ENCODE results near the gene MAPKAP1.
"Not testable (repeated sequence)": the region's sequence is repeated elsewhere in the genome, so short reads cannot be mapped to it uniquely, and the experiment has no call there.

The MAPKAP1 gene

DNA sequence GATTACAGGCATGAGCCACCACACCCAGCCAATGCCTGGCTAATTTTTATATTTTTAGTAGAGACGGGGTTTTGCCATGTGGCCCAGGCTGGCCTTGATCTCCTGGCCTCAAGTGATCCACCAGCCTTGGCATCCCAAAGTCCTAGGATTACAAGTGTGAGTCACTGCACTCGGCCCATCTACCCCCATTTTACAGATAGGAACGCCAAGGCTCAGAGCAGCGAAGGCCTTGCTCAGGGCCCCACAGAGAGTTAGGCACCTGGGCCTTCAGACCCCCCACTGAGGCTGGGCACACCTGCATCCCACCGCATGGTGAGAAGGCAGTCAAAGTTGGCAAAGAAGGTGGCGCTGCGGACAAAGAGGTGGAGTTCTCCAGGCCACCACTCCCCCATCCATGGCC lies 302.3 kb downstream of the MAPKAP1 start:
- DNase-seq = no peak

DNA sequence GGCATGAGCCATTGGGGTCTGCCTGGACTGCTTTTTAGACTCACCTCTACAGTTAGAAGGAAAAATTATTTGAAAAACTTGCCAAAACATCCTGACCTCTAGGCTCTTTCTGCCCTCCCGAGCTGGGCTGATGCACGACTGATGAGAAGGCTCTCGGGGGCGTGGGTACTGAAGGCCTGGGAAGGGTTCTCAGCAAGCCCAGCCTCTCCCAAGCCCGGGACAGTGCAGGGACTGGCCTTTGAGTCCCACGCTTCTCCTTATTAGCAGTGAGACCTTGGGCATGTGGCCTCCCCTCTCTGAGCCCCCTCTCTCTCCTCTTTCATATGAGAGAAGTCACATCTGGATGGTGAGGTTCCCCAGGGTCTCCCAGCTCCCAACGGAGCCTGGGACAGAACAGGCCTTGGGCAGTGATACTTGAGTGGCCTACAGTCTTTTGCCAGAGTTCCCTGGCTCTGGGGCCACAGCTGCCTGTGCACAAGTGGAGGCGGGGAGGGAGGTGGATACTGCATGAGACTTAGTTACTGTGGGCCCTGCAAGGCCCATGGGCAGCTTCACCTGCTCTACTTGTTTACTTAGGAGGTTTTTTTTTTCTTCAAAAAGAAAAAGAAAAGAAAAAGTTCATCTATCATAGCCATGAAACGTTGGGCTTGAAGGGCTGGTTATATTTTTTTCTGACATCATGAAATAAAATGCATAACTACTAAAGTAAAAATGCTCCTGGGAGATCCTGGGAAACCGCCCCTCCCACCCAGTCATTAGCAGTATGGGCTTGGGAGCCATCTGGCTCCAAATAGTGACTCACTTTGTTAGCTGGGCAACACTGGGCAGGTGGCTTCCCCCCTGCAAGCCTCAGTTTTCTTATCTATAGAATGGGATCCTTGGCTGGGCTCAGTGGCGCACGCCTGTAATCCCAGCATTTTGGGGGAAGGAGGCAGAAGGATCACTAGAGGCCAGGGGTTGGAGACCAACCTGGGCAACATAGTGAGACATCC lies 306.0 kb downstream of the MAPKAP1 start:
- DNase-seq = no peak

DNA sequence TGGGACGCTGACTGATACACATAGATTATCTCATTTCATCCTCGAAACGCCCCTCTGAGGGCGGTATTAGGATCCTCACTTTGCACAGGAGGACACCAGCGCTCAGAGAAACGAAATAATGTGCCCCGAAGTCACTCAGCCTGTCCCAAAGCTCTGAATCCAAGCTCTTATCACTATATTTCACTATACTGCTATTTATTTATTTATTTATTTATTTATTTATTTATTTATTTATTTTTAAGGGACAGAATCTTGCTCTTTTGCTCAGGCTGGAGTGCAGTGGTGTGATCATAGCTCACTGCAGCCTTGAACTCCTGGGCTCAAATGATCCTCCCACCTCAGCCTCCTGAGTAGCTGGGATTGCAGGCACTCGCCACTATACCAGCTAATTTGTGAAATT lies 306.8 kb downstream of the MAPKAP1 start:
- not testable (repeated sequence) for DNase-seq

DNA sequence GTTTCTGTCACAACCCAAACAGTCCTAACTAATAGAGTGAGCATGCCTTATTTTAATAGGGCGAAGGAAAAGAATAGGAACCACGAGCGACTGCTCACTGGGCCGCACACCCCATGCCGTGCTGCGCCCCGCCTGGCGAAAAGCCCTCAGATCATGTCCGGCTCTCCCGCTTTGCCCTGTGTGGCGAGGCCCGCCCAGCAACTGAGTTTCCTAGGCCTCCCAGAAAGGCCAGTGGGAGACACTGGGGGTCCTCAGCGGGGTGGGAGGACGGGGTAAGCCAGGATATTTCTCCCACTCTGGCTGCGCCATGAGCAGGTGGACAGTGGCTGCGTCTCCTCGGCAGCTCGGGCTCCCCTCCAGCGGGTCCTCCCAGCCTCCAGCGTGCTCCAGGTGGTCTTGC lies 307.3 kb downstream of the MAPKAP1 start:
- DNase-seq = no peak

DNA sequence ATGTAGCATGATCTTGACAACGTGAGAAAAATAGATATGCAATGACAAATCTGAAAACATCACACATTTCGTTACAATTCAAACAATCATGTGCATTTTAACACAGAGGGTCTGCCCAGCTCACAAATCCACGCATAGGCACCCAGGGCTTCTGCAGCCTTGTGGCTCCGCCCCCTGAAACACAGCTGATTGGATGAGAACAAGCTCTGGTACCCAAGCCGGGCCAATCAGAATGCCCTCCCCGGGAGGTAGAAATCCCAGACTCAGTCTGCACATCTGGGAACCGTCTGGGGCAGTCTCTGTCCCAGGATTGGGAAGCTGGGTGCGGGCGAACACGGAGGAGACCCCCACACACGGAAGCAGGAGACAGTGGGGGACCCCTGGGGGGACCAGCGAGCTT lies 307.8 kb downstream of the MAPKAP1 start:
- no peak for DNase-seq

DNA sequence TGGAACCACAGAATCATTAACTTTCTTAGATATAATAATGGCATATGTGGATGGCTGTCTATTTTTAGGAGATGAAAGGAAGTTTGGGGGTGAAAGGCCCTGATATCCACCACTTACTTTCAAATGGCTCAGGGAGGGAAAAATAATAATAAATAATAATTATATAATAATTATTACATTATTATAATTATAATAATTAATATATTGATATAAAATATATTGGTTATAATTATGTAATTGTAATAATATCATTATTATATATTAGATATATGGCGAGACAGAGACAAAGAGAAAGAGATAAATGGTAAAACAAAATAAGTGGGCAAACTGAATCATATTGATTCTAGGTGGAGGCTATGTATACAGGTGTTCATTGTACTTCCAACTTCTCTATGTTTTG lies 308.8 kb downstream of the MAPKAP1 start:
- DNase-seq = no peak

DNA sequence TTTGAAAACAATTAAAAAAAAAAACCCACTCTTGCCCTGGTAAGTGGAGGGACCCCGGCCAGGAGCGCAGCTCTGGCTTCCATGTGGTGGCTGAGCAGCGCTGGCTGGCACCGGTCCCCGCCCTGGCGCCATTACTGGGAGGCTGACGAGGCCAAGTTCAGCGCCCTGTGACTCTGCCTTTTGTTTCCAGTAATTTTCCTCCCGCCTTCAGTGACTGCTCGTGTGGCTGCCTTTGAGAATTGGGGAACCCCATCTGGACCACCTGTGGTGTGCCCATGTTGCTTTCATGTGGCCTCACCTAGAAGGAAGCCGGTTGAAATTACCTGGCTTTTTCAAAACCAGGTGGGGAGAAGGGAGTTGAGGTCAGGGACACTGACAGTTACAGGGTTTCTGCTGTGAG lies 309.3 kb downstream of the MAPKAP1 start:
- no peak for DNase-seq

DNA sequence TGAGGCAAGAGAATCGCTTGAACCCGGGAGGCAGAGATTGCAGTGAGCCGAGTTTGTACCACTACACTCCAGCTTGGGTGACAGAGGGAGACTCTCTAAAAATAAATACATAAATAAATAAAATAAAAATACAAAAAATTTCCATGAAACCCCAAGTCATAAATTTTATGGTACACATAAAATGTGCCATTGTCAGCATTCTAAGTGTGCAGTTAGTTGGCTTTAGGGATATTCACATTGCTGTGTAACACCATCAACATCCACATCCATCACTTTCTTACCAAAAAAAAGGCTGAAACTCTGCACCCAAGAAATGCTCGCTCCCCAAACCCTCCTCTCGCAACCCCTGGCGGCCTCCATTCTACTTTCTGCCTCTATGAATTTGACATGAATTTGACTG lies 310.2 kb downstream of the MAPKAP1 start:
- DNase-seq = no peak

DNA sequence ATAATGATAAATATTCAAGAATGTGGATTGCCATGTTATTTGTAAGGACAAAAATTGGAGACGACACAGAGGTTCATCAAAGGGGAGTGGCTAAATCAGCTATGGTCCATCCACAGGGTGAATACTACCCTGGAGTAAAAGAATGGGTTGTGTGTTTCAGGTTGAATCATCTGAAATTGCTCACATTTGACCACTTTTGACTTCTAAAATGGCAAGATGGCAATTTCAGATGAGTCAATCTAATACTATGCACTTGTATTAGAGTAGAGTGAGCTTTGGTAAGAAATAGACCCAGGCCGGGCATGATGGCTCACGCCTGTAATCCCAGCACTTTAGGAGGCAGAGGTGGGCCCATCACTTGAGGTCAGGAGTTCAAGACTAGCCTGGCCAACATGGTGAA lies 313.6 kb downstream of the MAPKAP1 start:
- no peak for DNase-seq

DNA sequence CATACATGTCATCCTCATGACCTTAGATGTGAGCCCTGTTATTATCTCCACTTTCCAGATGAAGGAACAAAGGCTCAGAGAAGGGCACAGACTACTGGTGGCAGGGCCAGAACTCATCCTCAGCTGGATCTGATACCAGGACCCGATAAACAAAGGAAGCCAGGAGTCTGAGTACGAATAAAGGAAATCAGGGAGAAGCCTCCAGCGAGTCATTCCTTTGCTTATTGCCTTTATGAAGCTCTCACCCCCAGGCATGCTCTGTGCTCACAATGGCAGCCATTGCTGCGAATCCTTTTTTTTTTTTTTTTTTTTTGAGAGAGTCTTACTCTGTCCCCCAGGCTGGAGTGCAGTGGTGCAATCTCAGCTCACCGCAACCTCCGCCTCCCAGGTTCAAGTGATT lies 315.3 kb downstream of the MAPKAP1 start:
- no peak for DNase-seq

DNA sequence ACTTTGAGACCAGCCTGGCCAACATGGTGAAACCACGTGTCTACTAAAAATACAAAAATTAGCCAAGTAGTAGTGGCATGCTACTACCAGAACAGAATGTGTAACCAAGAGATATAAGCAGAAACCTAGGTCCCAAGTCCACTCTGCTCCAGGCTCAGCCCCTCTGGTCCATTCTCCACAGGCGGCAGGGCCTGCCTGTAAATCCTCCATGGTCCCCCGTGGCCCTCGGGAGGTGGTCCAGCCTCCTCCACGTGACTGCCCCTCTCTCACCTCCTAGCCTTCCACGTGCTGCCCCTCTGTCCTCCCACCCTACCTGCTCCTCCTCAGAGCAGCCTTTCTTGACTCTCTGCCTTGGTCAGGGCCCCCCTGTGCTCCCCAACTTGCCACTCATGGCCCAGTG lies 318.0 kb downstream of the MAPKAP1 start:
- no peak for DNase-seq

DNA sequence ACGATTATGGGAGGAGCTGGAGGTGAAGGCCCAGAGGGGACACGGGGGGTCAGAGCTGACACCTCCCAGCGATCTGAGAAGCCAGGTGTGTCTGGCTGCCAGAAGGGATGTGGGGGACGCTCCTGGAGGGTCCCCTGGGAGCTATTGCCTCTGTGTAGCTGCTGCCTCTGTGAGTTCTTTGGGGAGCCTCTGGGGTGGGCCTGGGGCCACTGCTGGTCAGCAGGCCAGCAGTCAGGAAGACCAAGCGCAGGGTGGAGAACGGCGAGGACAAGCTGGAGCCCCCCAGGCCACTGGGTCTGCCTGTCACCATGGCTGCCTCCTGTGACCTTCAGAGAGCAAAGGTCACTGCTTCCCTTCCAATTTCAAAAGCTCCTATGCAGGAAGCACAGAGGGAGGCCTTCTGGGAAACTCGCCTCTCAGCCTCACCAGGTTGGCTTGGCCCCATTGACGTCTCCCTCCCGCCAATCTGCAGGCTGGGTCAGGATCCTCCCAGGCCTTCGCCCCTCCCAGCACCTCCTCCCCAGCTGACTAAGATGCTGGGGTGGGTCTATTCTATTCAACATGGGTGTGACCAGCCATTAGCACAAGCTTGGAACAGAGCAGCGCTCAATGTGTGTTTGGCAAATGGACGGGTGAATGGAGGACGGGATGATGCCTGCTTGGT lies 319.0 kb downstream of the MAPKAP1 start:
- no peak for DNase-seq

Measured in retina (tissue), 1 donor.